Endothelial cell of umbilical vein (primary cell): Measurements from ENCODE around the gene LRRC27. TPM values are rescaled to one million over a fixed set of nuclear protein-coding genes. Genes with fewer than 3 reads are reported as not detected.

Experiments used
- BruUV-seq: library from RNA; stranded (reverse); fragments of 400-500 nt; replicated peaks from 2 replicates; lab custom pipeline; 2021; lab: Mats Ljungman, UMichigan
- CTCF ChIA-PET: fragments of 300-600, 350-600 bp; sonication (Branson Sonifier 250); formaldehyde crosslinking; loops from one replicate; lab custom pipeline; 2021; ENCODE audit warnings: antibody characterized with exemption, inconsistent platforms; lab: Charles Lee
- POLR2A ChIA-PET: fragments of 300-600, 350-600 bp; sonication (Branson Sonifier 250); formaldehyde crosslinking; loops from one replicate; lab custom pipeline; 2021; ENCODE audit warnings: antibody characterized with exemption, inconsistent platforms; lab: Charles Lee
- DNase-seq: peaks from one replicate; pipeline ENCODE4 v3.0.0-alpha.2; 2011; ENCODE audit warnings: low read depth, low spot score
- FAIRE-seq: peaks from 2 replicates; lab custom pipeline; 2011; peaks lifted over from hg19 to GRCh38; lab: Jason Lieb, UNC
- H2AFZ ChIP-seq: 2 replicates; pipeline ENCODE4 v1.6.0; 2012; ENCODE audit warnings: low read depth, low read length, control low read depth, inconsistent platforms
- H3K27ac ChIP-seq: 2 replicates; pipeline ENCODE4 v1.5.1; 2011; ENCODE audit warnings: low read depth, mild to moderate bottlenecking, control low read depth, low read length, moderate library complexity; ENCODE audit not compliant: insufficient read depth
- H3K27me3 ChIP-seq, 2 experiments: 2 replicates each; pipeline versions ENCODE4 v1.6.0 to v1.6.1; 2011; ENCODE audit warnings: low read length in 2 of 2, mixed read lengths in 1 of 2; ENCODE audit not compliant: control insufficient read depth in 2 of 2, insufficient read depth in 2 of 2
- H3K36me3 ChIP-seq, 2 experiments: 2 replicates in 1 of 2; 3 replicates in 1 of 2; pipeline ENCODE4 v1.5.1; 2011; ENCODE audit warnings: low read length in 2 of 2, mild to moderate bottlenecking in 1 of 2, moderate library complexity in 1 of 2; ENCODE audit not compliant: control insufficient read depth in 2 of 2, insufficient read depth in 2 of 2; ENCODE audit errors: extremely low read depth in 1 of 2
- H3K4me1 ChIP-seq: 3 replicates; pipeline ENCODE4 v1.5.1; 2011; ENCODE audit warnings: mild to moderate bottlenecking, low read length; ENCODE audit not compliant: control insufficient read depth, insufficient read depth; ENCODE audit errors: extremely low read depth
- H3K4me2 ChIP-seq: 2 replicates; pipeline ENCODE4 v1.6.1; 2011; ENCODE audit warnings: low read length, control low read depth, mixed read lengths; ENCODE audit not compliant: insufficient read depth
- H3K4me3 ChIP-seq, 3 experiments: fragments of 200-600 bp in 1 of 3; sonication (generic), shearing (Covaris generic) in 1 of 3; replicated peaks in 1 of 3; 2 replicates each; pipeline ENCODE4 v1.5.1; 2011 to 2016; ENCODE audit warnings: control low read depth in 3 of 3, low read length in 3 of 3, mild to moderate bottlenecking in 2 of 3, inconsistent platforms in 1 of 3, low read depth in 1 of 3, moderate library complexity in 1 of 3; ENCODE audit not compliant: insufficient read depth in 1 of 3
- H3K79me2 ChIP-seq: 2 replicates; pipeline ENCODE4 v1.6.0; 2012; ENCODE audit warnings: low read length, inconsistent platforms; ENCODE audit not compliant: control insufficient read depth, insufficient read depth
- H3K9ac ChIP-seq: replicated peaks from 2 replicates; pipeline ENCODE3; 2011; ENCODE audit warnings: low read length, control low read depth; ENCODE audit not compliant: insufficient read depth; ENCODE audit errors: extremely low read depth
- H3K9me1 ChIP-seq: replicated peaks from 3 replicates; pipeline ENCODE4 v1.6.0; 2011; ENCODE audit warnings: mild to moderate bottlenecking, low read length; ENCODE audit not compliant: control insufficient read depth, insufficient read depth; ENCODE audit errors: extremely low read depth
- H3K9me3 ChIP-seq: replicated peaks from 2 replicates; pipeline ENCODE4 v1.5.1; 2012; ENCODE audit warnings: low read length, inconsistent platforms; ENCODE audit not compliant: control insufficient read depth, insufficient read depth
- H4K20me1 ChIP-seq: replicated peaks from 2 replicates; pipeline ENCODE3; 2011; ENCODE audit warnings: mild to moderate bottlenecking, low read length; ENCODE audit not compliant: control insufficient read depth, insufficient read depth; ENCODE audit errors: extremely low read depth
- FOS ChIP-seq: IDR thresholded peaks from 2 replicates; pipeline ENCODE4 v1.6.1; 2011; ENCODE audit warnings: mild to moderate bottlenecking, low read length, moderate library complexity, borderline replicate concordance; ENCODE audit not compliant: insufficient read depth
- POLR2A ChIP-seq: IDR thresholded peaks from 2 replicates; pipeline ENCODE4 v1.6.1; 2012; ENCODE audit warnings: low read depth, mild to moderate bottlenecking, control low read depth, low read length
- dilution Hi-C: fragments of 300-500 bp; cut with MboI; formaldehyde crosslinking; loops from one replicate; pipeline ENCODE4 v1.15.0; 2019; ENCODE audit warnings: low sequenced_read_pairs; ENCODE audit not compliant: extremely low pct_ligation_motif_present
- intact Hi-C: fragments of 100-400 bp; cut with micrococcal nuclease; formaldehyde crosslinking; loops from one replicate; pipeline ENCODE4 v1.10.0; 2022
- polyA plus RNA-seq, 4 experiments: library from polyadenylated mRNA; depleted of rRNA in 3 of 4; stranded (reverse) in 3 of 4; unstranded in 1 of 4; fragments of >200 nt; gene quantifications; 2 replicates each; pipeline versions ENCODE4 v1.2.1 to v1.2.3, GENCODE V29; 2011 to 2012; ENCODE audit warnings: missing spikeins in 1 of 4
- total RNA-seq: library from RNA; stranded (reverse); gene quantifications from 2 replicates; pipeline ENCODE4 v1.2.3, GENCODE V29; 2021
- TF ChIP-seq, protein P1 (sequence below): IDR thresholded peaks from 2 replicates; pipeline ENCODE4 v1.6.1; 2011; ENCODE audit not compliant: insufficient read depth, insufficient read length
- TF ChIP-seq, protein P2 (sequence below), 2 donors: IDR thresholded peaks; 1 replicate in 1 of 2; 2 replicates in 1 of 2; pipeline ENCODE4 v1.5.1; 2011; ENCODE audit warnings: low read length in 2 of 2, mild to moderate bottlenecking in 2 of 2, moderate library complexity in 2 of 2, control low read depth in 1 of 2, inconsistent platforms in 1 of 2, low read depth in 1 of 2; ENCODE audit not compliant: insufficient read depth in 1 of 2; ENCODE audit errors: extremely low read depth in 1 of 2

LRRC27 gene
- total and polyA plus RNA-seq, 2 donors (not counting 3 experiments of a cell fraction or from before 2014, with no cell fraction given), result 8.3 to 13.6 TPM

GRCh38 chr10:132399117-132400035, 67.4 kb downstream of the LRRC27 start:
- Histone ChIP-seq H3K79me2 (peaks cover 38% of the 10 kb centered on the region), H3K9ac (no peak overlapping the region), H3K36me3 (no peaks in the 10 kb centered on the region), H3K4me2 (no peak overlapping the region), H3K27me3 (no peaks in the 10 kb centered on the region), H2AFZ (no peak overlapping the region), H3K27ac (no peak overlapping the region), H3K4me1 (peaks cover 18% of the 10 kb centered on the region), H3K9me3 (no peaks in the 10 kb centered on the region), H4K20me1 (no peaks in the 10 kb centered on the region), H3K9me1 (no peaks in the 10 kb centered on the region), H3K4me3 (no peak overlapping the region)
- intact Hi-C loops (no loop called here), dilution Hi-C loops (no loop called here)
- TF ChIP-seq POLR2A (no peak), FOS (no peak)
- TF ChIP-seq, protein P1, sequence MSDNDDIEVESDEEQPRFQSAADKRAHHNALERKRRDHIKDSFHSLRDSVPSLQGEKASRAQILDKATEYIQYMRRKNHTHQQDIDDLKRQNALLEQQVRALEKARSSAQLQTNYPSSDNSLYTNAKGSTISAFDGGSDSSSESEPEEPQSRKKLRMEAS, result no peak
- TF ChIP-seq, protein P2, sequence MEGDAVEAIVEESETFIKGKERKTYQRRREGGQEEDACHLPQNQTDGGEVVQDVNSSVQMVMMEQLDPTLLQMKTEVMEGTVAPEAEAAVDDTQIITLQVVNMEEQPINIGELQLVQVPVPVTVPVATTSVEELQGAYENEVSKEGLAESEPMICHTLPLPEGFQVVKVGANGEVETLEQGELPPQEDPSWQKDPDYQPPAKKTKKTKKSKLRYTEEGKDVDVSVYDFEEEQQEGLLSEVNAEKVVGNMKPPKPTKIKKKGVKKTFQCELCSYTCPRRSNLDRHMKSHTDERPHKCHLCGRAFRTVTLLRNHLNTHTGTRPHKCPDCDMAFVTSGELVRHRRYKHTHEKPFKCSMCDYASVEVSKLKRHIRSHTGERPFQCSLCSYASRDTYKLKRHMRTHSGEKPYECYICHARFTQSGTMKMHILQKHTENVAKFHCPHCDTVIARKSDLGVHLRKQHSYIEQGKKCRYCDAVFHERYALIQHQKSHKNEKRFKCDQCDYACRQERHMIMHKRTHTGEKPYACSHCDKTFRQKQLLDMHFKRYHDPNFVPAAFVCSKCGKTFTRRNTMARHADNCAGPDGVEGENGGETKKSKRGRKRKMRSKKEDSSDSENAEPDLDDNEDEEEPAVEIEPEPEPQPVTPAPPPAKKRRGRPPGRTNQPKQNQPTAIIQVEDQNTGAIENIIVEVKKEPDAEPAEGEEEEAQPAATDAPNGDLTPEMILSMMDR (IDR thresholded peaks at IDR 0.05; ENCODE audit: extremely low read depth in 1 of 2, insufficient read depth in 1 of 2, low read depth in 1 of 2, low read length in 2 of 2), result no peak
- no TSS peak for BruUV-seq
- CTCF ChIA-PET, result no interaction called here
- no peak for DNase-seq
- POLR2A ChIA-PET, result no interaction called here
- FAIRE-seq, result no peak
